Esophagus squamous epithelium (tissue), 4 donors: ENCODE results near the gene NFAT5.
"Not testable (repeated sequence)": the region's sequence is repeated elsewhere in the genome, so short reads cannot be mapped to it uniquely, and the experiment has no call there.

Experiments
- CTCF ChIP-seq, 6 experiments: fragments of 450-650 bp in 4 of 6; fragments of 200-600 bp in 2 of 6; sonication (generic) in 2 of 6; IDR thresholded peaks; one replicate each; pipeline ENCODE4 v1.5.1; 2016 to 2019; ENCODE audit warnings: antibody characterized with exemption in 6 of 6, mild to moderate bottlenecking in 4 of 6, moderate library complexity in 4 of 6
- POLR2A ChIP-seq, 4 donors: fragments of 450-650 bp; IDR thresholded peaks; one replicate each; pipeline ENCODE4 v1.6.1; 2017; ENCODE audit warnings: antibody characterized with exemption in 4 of 4, mild to moderate bottlenecking in 4 of 4, moderate library complexity in 3 of 4

- TF ChIP-seq POLR2A, CTCF (IDR thresholded peaks at IDR 0.05): not testable (repeated sequence)
Measured at GRCh38 chr16:69637206-69637865, 71.6 kb downstream of the NFAT5 start.
